ENCODE data around the gene EEF1E1. TPM values are rescaled to one million over a fixed set of nuclear protein-coding genes. Genes with fewer than 3 reads are reported as not detected.

EEF1E1 gene
- 12.7 TPM for total RNA-seq

- peak; percentile 87 to 97 (median 95) for DNase-seq (ENCODE audit: low read depth in 2 of 3, low spot score in 2 of 3)
Observed at GRCh38 chr6:8102122-8102958, at the start of gene EEF1E1. Gene EEF1E1, minus strand, starts transcription at chr6:8102548. Its CDS starts 27 bp downstream, at chr6:8102521.

- no peak for DNase-seq (ENCODE audit: low read depth in 2 of 3, low spot score in 2 of 3)
Observed at GRCh38 chr6:8149350-8149749, 47.0 kb upstream of the EEF1E1 start.

GRCh38 chr6:8143945-8144344, 41.6 kb upstream of the EEF1E1 start:
- no peak for DNase-seq (ENCODE audit: low read depth in 2 of 3, low spot score in 2 of 3)

GRCh38 chr6:8139451-8139850, 37.1 kb upstream of the EEF1E1 start:
- DNase-seq (ENCODE audit: low read depth in 2 of 3, low spot score in 2 of 3) = no peak

- DNase-seq (ENCODE audit: low read depth in 2 of 3, low spot score in 2 of 3) = no peak
Observed at GRCh38 chr6:8137529-8137939, 35.2 kb upstream of the EEF1E1 start.

- no peak for DNase-seq (ENCODE audit: low read depth in 2 of 3, low spot score in 2 of 3)
Observed at GRCh38 chr6:8135276-8135675, 32.9 kb upstream of the EEF1E1 start.

GRCh38 chr6:8132130-8132529, 29.8 kb upstream of the EEF1E1 start:
- DNase-seq (ENCODE audit: low read depth in 2 of 3, low spot score in 2 of 3) = no peak

- DNase-seq (ENCODE audit: low read depth in 2 of 3, low spot score in 2 of 3) = peak in 2 of 3 donors; percentile 58 to 83
Observed at GRCh38 chr6:8131265-8131897, 29.0 kb upstream of the EEF1E1 start.

- DNase-seq (ENCODE audit: low read depth in 2 of 3, low spot score in 2 of 3) = no peak
Observed at GRCh38 chr6:8130399-8130798, 28.1 kb upstream of the EEF1E1 start.

GRCh38 chr6:8123236-8123635, 20.9 kb upstream of the EEF1E1 start:
- DNase-seq (ENCODE audit: low read depth in 2 of 3, low spot score in 2 of 3) = no peak

GRCh38 chr6:8114956-8115355, 12.6 kb upstream of the EEF1E1 start:
- no peak for DNase-seq (ENCODE audit: low read depth in 2 of 3, low spot score in 2 of 3)

GRCh38 chr6:8113131-8113654, 10.8 kb upstream of the EEF1E1 start:
- DNase-seq (ENCODE audit: low read depth in 2 of 3, low spot score in 2 of 3) = no peak

- DNase-seq (ENCODE audit: low read depth in 2 of 3, low spot score in 2 of 3) = no peak
Observed at GRCh38 chr6:8110725-8111124, 8.4 kb upstream of the EEF1E1 start.

GRCh38 chr6:8110117-8110721, 7.9 kb upstream of the EEF1E1 start:
- no peak for DNase-seq (ENCODE audit: low read depth in 2 of 3, low spot score in 2 of 3)

- no peak for DNase-seq (ENCODE audit: low read depth in 2 of 3, low spot score in 2 of 3)
Observed at GRCh38 chr6:8108759-8109539, 6.6 kb upstream of the EEF1E1 start.

GRCh38 chr6:8108031-8108660, 5.8 kb upstream of the EEF1E1 start:
- peak in 2 of 3 donors; percentile 9 to 20 for DNase-seq (ENCODE audit: low read depth in 2 of 3, low spot score in 2 of 3)

GRCh38 chr6:8105791-8106190, 3.4 kb upstream of the EEF1E1 start:
- DNase-seq (ENCODE audit: low read depth in 2 of 3, low spot score in 2 of 3) = no peak

- no peak for DNase-seq (ENCODE audit: low read depth in 2 of 3, low spot score in 2 of 3)
Observed at GRCh38 chr6:8103726-8104125, 1.4 kb upstream of the EEF1E1 start.

GRCh38 chr6:8100159-8100854, 2.0 kb downstream of the EEF1E1 start:
- DNase-seq (ENCODE audit: low read depth in 2 of 3, low spot score in 2 of 3) = no peak

- no peak for DNase-seq (ENCODE audit: low read depth in 2 of 3, low spot score in 2 of 3)
Observed at GRCh38 chr6:8090650-8091049, 11.7 kb downstream of the EEF1E1 start.
